BLaER1 treated with 17β-estradiol and CSF1 and Interleukin-3, amounts not matched to agents 10 nM and 100 nM (cell line): Measurements from ENCODE around the gene AOAH.
A peak's percentile ranks its signal among the peaks of the same experiment; 100 is the strongest.

Source experiments
- H3K27ac ChIP-seq, 11 experiments: shearing (Covaris generic); formaldehyde crosslinking; 2 replicates each; pipeline ENCODE4 v1.8.1; 2022
- H3K27me3 ChIP-seq, 11 experiments: shearing (Covaris generic); formaldehyde crosslinking; 2 replicates each; pipeline ENCODE4 v1.8.1; 2022
- H3K36me3 ChIP-seq, 11 experiments: shearing (Covaris generic); formaldehyde crosslinking; 2 replicates each; pipeline ENCODE4 v1.8.1; 2022
- H3K4me1 ChIP-seq, 10 experiments: shearing (Covaris generic); formaldehyde crosslinking; 2 replicates each; pipeline ENCODE4 v1.8.1; 2022
- H3K4me2 ChIP-seq, 11 experiments: shearing (Covaris generic); formaldehyde crosslinking; 2 replicates each; pipeline ENCODE4 v1.8.1; 2022
- H3K4me3 ChIP-seq, 10 experiments: shearing (Covaris generic); formaldehyde crosslinking; 2 replicates each; pipeline ENCODE4 v1.8.1; 2022
- H3K9ac ChIP-seq, 11 experiments: shearing (Covaris generic); formaldehyde crosslinking; 2 replicates each; pipeline ENCODE4 v1.8.1; 2022
- H3K9me3 ChIP-seq, 11 experiments: shearing (Covaris generic); formaldehyde crosslinking; replicated peaks in 1 of 11; 2 replicates each; pipeline ENCODE4 v1.8.1; 2022
- H4K20me1 ChIP-seq, 11 experiments: shearing (Covaris generic); formaldehyde crosslinking; 2 replicates each; pipeline ENCODE4 v1.8.1; 2022
- Cebpa-rat ChIP-seq, 11 experiments: shearing (Covaris generic); IDR thresholded peaks; 2 replicates each; pipeline ENCODE4 v1.8.1; 2022

Gene AOAH

DNA sequence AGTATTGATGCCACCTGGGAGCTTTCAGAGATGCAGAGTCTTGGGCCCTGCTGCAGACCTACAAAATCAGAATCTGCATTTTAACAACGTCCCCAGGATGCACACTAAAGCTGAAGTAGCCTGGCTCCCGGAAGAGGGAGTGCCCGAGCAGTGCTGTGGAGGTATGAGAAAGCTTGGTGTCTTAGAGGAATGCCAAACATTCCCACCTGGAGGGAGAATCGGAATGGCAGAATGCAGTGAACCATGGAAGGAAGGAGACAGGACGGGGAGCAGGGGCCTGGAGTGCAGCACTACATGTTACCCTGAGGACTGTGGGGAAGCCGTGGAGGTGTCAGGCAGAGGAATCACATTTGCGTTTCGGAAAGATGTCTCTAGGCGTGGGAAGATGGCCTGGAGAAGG, 90.9 kb downstream of the AOAH start:
- Histone ChIP-seq H3K9me3 (no peaks in the 10 kb centered on the region), H3K4me1 (peaks cover 0 to 13% (median 4%) of the 10 kb centered on the region in 10 experiments; a peak in 8 of 20 replicates), H3K9ac (no peak overlapping the region), H3K4me3 (no peak overlapping the region), H3K4me2 (no peak overlapping the region), H3K27me3 (no peaks in the 10 kb centered on the region), H3K27ac (no peak overlapping the region), H4K20me1 (peaks cover 0 to 53% (median 0%) of the 10 kb centered on the region in 11 experiments; a peak in 2 of 22 replicates), H3K36me3 (peaks cover 0 to 96% (median 0%) of the 10 kb centered on the region in 11 experiments; a peak in 4 of 22 replicates)
- no peak for TF ChIP-seq Cebpa-rat (IDR thresholded peaks at IDR 0.05)

DNA sequence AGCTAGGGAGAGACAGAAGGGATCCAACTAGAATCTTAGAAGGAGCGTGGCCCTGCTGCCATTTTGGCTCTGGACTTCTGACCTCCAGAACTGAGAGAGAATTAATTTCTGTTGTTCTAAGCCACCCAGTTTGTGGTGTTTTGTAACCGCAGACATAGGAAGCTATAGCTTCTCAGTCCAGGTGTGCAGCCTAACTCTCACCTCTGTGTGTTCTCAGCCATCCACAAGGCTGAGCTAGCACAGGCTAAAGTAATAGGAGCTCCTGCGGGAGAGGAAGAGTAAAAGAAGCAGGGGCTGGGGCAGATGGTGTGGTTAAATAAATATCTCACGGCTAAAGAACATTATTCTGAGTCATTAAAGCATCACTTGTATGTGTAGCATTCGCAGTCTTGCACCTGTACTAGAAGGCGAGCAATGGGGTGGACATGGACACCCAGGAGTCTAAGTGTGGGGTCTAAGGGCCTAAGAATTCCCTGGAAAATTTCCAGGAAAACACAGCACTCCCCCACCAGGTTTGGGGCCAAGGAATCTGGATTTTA, 94.1 kb downstream of the AOAH start:
- H3K27me3 ChIP-seq: no peaks in the 10 kb centered on the region
- H4K20me1 ChIP-seq: peaks cover 0 to 31% (median 0%) of the 10 kb centered on the region in 11 experiments; a peak in 2 of 22 replicates
- H3K9ac ChIP-seq: no peak overlapping the region
- H3K4me2 ChIP-seq: no peak overlapping the region
- peaks cover 0 to 72% (median 0%) of the 10 kb centered on the region in 11 experiments; a peak in 4 of 22 replicates for H3K36me3 ChIP-seq
- no peaks in the 10 kb centered on the region for H3K9me3 ChIP-seq
- no peak overlapping the region for H3K4me3 ChIP-seq
- H3K4me1 ChIP-seq: peaks cover 6 to 15% (median 11%) of the 10 kb centered on the region in 10 experiments
- no peak for TF ChIP-seq Cebpa-rat (IDR thresholded peaks at IDR 0.05)
- H3K27ac ChIP-seq: no peak overlapping the region

DNA sequence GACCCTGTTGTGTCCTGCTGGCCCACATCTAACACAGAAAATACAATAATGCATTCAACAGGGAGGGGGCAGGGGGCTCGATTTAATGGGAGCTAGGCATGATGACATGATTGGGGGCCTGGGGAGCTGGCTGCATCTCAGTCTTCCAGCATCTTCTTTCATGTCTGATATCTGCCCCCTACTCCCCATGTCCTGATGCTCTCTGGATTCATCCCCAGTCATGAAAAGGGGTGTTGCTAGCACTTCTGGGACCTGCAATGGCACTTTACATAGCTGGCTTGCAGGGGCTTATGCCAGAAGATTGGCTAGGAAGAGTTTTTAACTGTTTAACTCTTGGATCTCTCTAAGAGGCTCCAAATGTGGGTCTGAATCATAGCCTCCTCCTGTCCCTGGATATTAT, 94.9 kb downstream of the AOAH start:
- Histone ChIP-seq H3K36me3 (peaks cover 0 to 64% (median 0%) of the 10 kb centered on the region in 11 experiments; a peak in 4 of 22 replicates), H3K4me3 (no peak overlapping the region), H3K27ac (no peak overlapping the region), H4K20me1 (peaks cover 0 to 23% (median 0%) of the 10 kb centered on the region in 11 experiments; a peak in 2 of 22 replicates), H3K9me3 (no peaks in the 10 kb centered on the region), H3K4me2 (no peak overlapping the region), H3K9ac (no peak overlapping the region), H3K4me1 (peaks cover 14 to 23% (median 15%) of the 10 kb centered on the region in 10 experiments), H3K27me3 (no peaks in the 10 kb centered on the region)
- TF ChIP-seq Cebpa-rat (IDR thresholded peaks at IDR 0.05): no peak

DNA sequence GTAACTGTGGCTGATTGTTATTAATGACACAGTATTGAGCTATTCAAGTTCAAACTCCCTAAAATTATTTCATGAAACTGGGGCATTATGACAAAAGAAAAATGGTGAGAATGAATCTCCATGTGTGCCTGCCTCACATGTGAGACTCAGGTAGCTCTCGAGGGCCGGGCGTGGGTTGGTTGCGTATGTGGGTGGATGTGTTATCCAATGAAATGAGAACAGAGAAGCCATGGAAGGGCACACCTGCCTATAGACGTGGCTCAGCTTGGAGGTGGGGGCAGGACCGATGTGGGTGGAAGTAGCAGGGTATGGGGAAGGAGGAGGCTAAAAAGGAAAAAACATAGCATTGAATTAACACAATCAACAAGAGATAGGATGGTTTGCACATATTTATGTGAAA, 96.5 kb downstream of the AOAH start:
- no peak for TF ChIP-seq Cebpa-rat (IDR thresholded peaks at IDR 0.05)
- H3K36me3 ChIP-seq: peaks cover 0 to 55% (median 0%) of the 10 kb centered on the region in 11 experiments; a peak in 4 of 22 replicates
- H3K9me3 ChIP-seq: no peaks in the 10 kb centered on the region
- peaks cover 23 to 38% (median 29%) of the 10 kb centered on the region in 10 experiments for H3K4me1 ChIP-seq
- H3K4me2 ChIP-seq: no peak overlapping the region
- H3K27ac ChIP-seq: no peak overlapping the region
- no peaks in the 10 kb centered on the region for H3K27me3 ChIP-seq
- H3K9ac ChIP-seq: no peak overlapping the region
- H3K4me3 ChIP-seq: no peak overlapping the region
- H4K20me1 ChIP-seq: peaks cover 0 to 13% (median 0%) of the 10 kb centered on the region in 11 experiments; a peak in 2 of 22 replicates

DNA sequence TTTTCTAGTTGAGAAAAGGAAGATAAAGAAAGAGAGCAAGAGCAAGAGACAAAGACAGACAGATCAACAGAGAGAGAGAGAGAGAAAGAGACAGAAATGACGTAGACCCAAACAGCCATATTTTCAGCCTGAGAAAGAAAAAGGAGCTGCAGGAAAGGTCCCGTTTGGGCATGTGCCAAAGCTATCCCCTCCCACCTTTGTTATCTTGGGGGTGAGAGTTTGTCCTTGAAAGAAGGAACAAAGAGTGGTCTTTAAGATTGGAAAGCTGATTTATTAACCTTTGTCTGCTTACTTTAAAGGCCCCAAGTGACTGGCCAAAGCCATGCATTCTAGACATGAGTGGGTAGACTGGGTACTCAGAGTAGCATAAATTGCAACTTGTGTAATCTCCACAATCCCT, 98.2 kb downstream of the AOAH start:
- peaks cover 0 to 3% (median 0%) of the 10 kb centered on the region in 11 experiments; a peak in 1 of 22 replicates for H4K20me1 ChIP-seq
- H3K4me3 ChIP-seq: no peak overlapping the region
- peak overlapping the region in 5 of 11 experiments; percentile 70 to 90 (median 78); a peak in 8 of 22 replicates for H3K4me2 ChIP-seq
- H3K4me1 ChIP-seq: peaks cover 23 to 50% (median 29%) of the 10 kb centered on the region in 10 experiments
- peaks cover 0 to 55% (median 0%) of the 10 kb centered on the region in 11 experiments; a peak in 4 of 22 replicates for H3K36me3 ChIP-seq
- no peaks in the 10 kb centered on the region for H3K9me3 ChIP-seq
- no peak for TF ChIP-seq Cebpa-rat (IDR thresholded peaks at IDR 0.05)
- no peak overlapping the region for H3K9ac ChIP-seq
- H3K27ac ChIP-seq: no peak overlapping the region
- no peaks in the 10 kb centered on the region for H3K27me3 ChIP-seq

DNA sequence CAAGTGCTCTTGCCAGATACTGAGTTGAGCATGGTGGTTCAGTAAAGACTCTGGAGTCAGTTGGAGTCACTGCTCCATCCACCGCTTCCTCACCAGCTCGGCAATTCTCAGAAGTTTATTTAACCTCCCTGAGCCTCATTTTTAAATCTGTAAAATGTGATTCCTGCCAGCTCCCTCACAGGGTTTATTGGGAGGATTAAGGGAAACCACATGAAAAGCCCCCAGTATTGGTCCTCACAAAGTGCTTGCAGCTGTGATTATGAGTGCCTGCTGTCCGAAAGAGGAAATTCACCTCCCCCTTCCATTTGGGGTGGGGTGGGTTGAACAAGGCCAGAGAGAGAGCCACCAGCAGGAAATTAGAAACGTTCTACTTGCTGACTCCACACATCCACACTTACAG, 99.0 kb downstream of the AOAH start:
- Histone ChIP-seq H3K4me2 (peak overlapping the region; percentile 56 to 90 (median 76)), H3K9ac (0 out of 22 replicates have a peak overlapping the region, but pooled peaks of 2 of the 11 experiments have one; percentile 4 to 6), H3K9me3 (no peaks in the 10 kb centered on the region), H3K27me3 (no peaks in the 10 kb centered on the region), H4K20me1 (peaks cover 0 to 3% (median 0%) of the 10 kb centered on the region in 11 experiments; a peak in 1 of 22 replicates), H3K4me1 (peaks cover 23 to 50% (median 29%) of the 10 kb centered on the region in 10 experiments), H3K27ac (peak overlapping the region in 2 of 11 experiments; percentile 0 to 37; a peak in 2 of 22 replicates), H3K36me3 (peaks cover 0 to 55% (median 0%) of the 10 kb centered on the region in 11 experiments; a peak in 4 of 22 replicates), H3K4me3 (0 out of 20 replicates have a peak overlapping the region, but pooled peaks of 1 of the 10 experiments have one; percentile 4)
- TF ChIP-seq Cebpa-rat (IDR thresholded peaks at IDR 0.05): no peak

DNA sequence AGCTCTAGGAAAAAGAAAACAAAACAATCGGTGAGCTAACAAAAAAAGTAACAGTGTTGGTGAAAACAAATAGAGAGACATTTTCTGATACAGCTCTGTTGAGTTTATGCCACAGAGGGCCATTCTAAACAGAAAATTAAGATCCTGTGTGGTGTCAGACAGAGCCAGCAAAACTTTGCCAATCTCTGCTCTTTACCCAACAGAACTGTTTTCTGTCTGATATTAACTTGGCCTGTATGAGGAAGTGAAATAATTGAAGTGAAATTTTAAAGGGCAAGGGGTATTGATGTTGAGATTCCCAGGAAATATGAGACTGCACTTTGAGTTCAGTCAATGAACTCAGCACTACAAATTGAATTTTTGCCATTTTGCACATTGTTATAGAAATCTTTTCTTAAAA, 101.0 kb downstream of the AOAH start:
- Histone ChIP-seq H4K20me1 (peaks cover 0 to 3% (median 0%) of the 10 kb centered on the region in 11 experiments; a peak in 1 of 22 replicates), H3K9me3 (no peaks in the 10 kb centered on the region), H3K4me2 (peak overlapping the region; percentile 56 to 90 (median 76); a peak in 15 of 22 replicates), H3K4me1 (peaks cover 23 to 50% (median 29%) of the 10 kb centered on the region in 10 experiments), H3K27me3 (no peaks in the 10 kb centered on the region), H3K4me3 (no peak overlapping the region), H3K27ac (0 out of 22 replicates have a peak overlapping the region, but pooled peaks of 1 of the 11 experiments have one; percentile 3), H3K36me3 (peaks cover 0 to 55% (median 0%) of the 10 kb centered on the region in 11 experiments; a peak in 4 of 22 replicates), H3K9ac (no peak overlapping the region)
- no peak for TF ChIP-seq Cebpa-rat (IDR thresholded peaks at IDR 0.05)

DNA sequence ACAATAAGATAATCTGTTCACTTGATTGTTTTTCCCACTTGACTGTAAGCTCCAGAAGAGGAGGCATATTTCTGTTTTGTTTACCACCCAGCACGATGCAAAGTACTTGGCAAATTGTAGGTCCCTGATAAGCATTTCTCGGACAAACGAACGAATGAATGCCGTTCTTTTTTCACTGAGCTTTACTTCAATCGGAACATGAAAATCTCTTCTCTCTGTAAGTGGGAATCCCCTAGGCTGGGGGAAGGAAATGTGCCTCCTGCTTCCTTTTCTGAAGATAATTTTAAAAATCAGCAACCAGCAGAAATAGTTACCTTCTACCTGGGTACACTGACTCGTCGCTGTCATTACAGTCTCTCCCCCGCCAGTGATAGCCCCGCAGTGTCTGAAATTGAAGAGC, 102.9 kb downstream of the AOAH start:
- Histone ChIP-seq H3K27me3 (no peaks in the 10 kb centered on the region), H3K4me2 (0 out of 22 replicates have a peak overlapping the region, but pooled peaks of 2 of the 11 experiments have one; percentile 6 to 10), H3K4me3 (no peak overlapping the region), H3K9me3 (no peaks in the 10 kb centered on the region), H4K20me1 (peaks cover 0 to 3% (median 0%) of the 10 kb centered on the region in 11 experiments; a peak in 1 of 22 replicates), H3K9ac (no peak overlapping the region), H3K36me3 (peaks cover 0 to 67% (median 0%) of the 10 kb centered on the region in 11 experiments; a peak in 4 of 22 replicates), H3K27ac (no peak overlapping the region), H3K4me1 (peaks cover 23 to 48% (median 29%) of the 10 kb centered on the region in 10 experiments)
- TF ChIP-seq Cebpa-rat (IDR thresholded peaks at IDR 0.05): no peak

DNA sequence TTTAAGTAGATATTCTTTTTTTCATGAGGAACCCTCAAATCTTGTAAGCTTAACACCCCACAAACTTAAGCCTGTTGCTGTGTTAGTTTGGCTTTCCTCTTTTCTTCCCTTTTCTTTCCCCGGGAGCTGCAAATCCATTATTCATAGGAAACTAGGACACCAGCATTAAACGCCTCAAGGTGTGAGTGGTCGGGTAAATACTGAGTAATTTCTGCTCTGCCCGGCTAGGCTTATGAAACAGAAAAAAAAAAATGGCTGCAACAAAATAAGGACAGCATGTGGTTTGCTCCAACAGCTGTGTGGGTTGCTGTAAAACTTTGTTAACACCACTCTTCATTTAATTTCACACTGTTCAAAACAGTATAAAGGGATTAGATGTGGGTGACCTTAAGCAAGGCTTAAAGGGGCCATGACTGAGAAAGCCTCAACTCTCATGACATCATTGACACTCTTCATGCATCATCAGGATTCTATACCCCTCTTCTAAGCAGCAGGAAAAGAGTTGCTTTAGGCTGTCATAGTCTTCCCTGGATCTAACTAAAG, 104.1 kb downstream of the AOAH start:
- Histone ChIP-seq H3K27ac (no peak overlapping the region), H3K4me2 (no peak overlapping the region), H3K36me3 (peaks cover 0 to 79% (median 0%) of the 10 kb centered on the region in 11 experiments; a peak in 4 of 22 replicates), H3K4me3 (no peak overlapping the region), H3K9ac (no peak overlapping the region), H3K4me1 (peaks cover 18 to 37% (median 23%) of the 10 kb centered on the region in 10 experiments), H4K20me1 (peaks cover 0 to 3% (median 0%) of the 10 kb centered on the region in 11 experiments; a peak in 1 of 22 replicates), H3K27me3 (no peaks in the 10 kb centered on the region), H3K9me3 (no peaks in the 10 kb centered on the region)
- TF ChIP-seq Cebpa-rat (IDR thresholded peaks at IDR 0.05): no peak
